OCI-M1 (cell line): ENCODE results near the gene PAQR4.
A peak's percentile ranks its signal among the peaks of the same experiment; 100 is the strongest.
"Not testable (repeated sequence)": the region's sequence is repeated elsewhere in the genome, so short reads cannot be mapped to it uniquely, and the experiment has no call there.

Experiments
- DNase-seq: peaks from one replicate; lab custom pipeline; 2025; lab: John Stamatoyannopoulos, UW

PAQR4 gene

GRCh38 chr16:2968738-2969544, at the start of gene PAQR4:
PAQR4 (plus strand) TSS chr16:2969348; CDS start chr16:2969675, 327 bp downstream.
- DNase-seq, result peak; percentile 95

- peak; percentile 75 for DNase-seq
Measured at GRCh38 chr16:2919511-2920255, 49.5 kb upstream of the PAQR4 start.

- no peak for DNase-seq
Measured at GRCh38 chr16:2923481-2923880, 45.7 kb upstream of the PAQR4 start.

- no peak for DNase-seq
Measured at GRCh38 chr16:2924901-2925755, 44.0 kb upstream of the PAQR4 start.

- DNase-seq, result no peak
Measured at GRCh38 chr16:2925951-2926649, 43.0 kb upstream of the PAQR4 start.

- DNase-seq, result no peak
Measured at GRCh38 chr16:2926650-2926999, 42.5 kb upstream of the PAQR4 start.

- peak; percentile 94 for DNase-seq
Measured at GRCh38 chr16:2927010-2927646, 42.0 kb upstream of the PAQR4 start.

GRCh38 chr16:2928151-2928550, 41.0 kb upstream of the PAQR4 start:
- not testable (repeated sequence) for DNase-seq

GRCh38 chr16:2928796-2929195, 40.4 kb upstream of the PAQR4 start:
- no peak for DNase-seq

GRCh38 chr16:2929693-2930092, 39.5 kb upstream of the PAQR4 start:
- no peak for DNase-seq

GRCh38 chr16:2930236-2930635, 38.9 kb upstream of the PAQR4 start:
- no peak for DNase-seq

GRCh38 chr16:2931231-2931914, 37.8 kb upstream of the PAQR4 start:
- not testable (repeated sequence) for DNase-seq

- no peak for DNase-seq
Measured at GRCh38 chr16:2933136-2933535, 36.0 kb upstream of the PAQR4 start.

- no peak for DNase-seq
Measured at GRCh38 chr16:2933701-2934100, 35.4 kb upstream of the PAQR4 start.

- DNase-seq, result no peak
Measured at GRCh38 chr16:2934450-2934849, 34.7 kb upstream of the PAQR4 start.

- no peak for DNase-seq
Measured at GRCh38 chr16:2936436-2937011, 32.6 kb upstream of the PAQR4 start.

GRCh38 chr16:2937170-2937569, 32.0 kb upstream of the PAQR4 start:
- no peak for DNase-seq

GRCh38 chr16:2938206-2938605, 30.9 kb upstream of the PAQR4 start:
- DNase-seq, result no peak

GRCh38 chr16:2939968-2940367, 29.2 kb upstream of the PAQR4 start:
- no peak for DNase-seq

GRCh38 chr16:2942045-2942444, 27.1 kb upstream of the PAQR4 start:
- DNase-seq, result no peak
